Ectodermal cell (in vitro differentiated cells): ENCODE measurements around the gene AHI1.

Source experiments
- H3K27ac ChIP-seq: 2 replicates; pipeline ENCODE4 v1.7.0; 2013; ENCODE audit warnings: mild to moderate bottlenecking, low read depth, low read length; ENCODE audit not compliant: insufficient read depth, poor library complexity, severe bottlenecking
- H3K27me3 ChIP-seq: 2 replicates; pipeline ENCODE4 v1.7.0; 2013; ENCODE audit warnings: mild to moderate bottlenecking, low read length; ENCODE audit not compliant: insufficient read depth, control insufficient read depth, poor library complexity, severe bottlenecking
- H3K36me3 ChIP-seq: one replicate; pipeline ENCODE4 v1.7.0; 2013; ENCODE audit warnings: low read length; ENCODE audit not compliant: control insufficient read depth, insufficient read depth
- H3K4me1 ChIP-seq: one replicate; pipeline ENCODE4 v1.7.0; 2013; ENCODE audit warnings: low read length; ENCODE audit not compliant: control insufficient read depth, insufficient read depth
- H3K4me3 ChIP-seq: 2 replicates; pipeline ENCODE4 v1.7.0; 2013; ENCODE audit warnings: low read depth, low read length, control low read depth; ENCODE audit not compliant: insufficient read depth
- H3K9me3 ChIP-seq: 2 replicates; pipeline ENCODE4 v1.7.0; 2013; ENCODE audit warnings: mild to moderate bottlenecking, low read length, moderate library complexity; ENCODE audit not compliant: control insufficient read depth
- WGBS, 2 experiments: methylation state at CpG; one replicate each; pipeline ENCODE4 v1.1.7; 2013; ENCODE audit warnings: missing lambda C conversion rate in 2 of 2; 5-methylcytosine and 5-hydroxymethylcytosine counted together

The AHI1 gene

DNA sequence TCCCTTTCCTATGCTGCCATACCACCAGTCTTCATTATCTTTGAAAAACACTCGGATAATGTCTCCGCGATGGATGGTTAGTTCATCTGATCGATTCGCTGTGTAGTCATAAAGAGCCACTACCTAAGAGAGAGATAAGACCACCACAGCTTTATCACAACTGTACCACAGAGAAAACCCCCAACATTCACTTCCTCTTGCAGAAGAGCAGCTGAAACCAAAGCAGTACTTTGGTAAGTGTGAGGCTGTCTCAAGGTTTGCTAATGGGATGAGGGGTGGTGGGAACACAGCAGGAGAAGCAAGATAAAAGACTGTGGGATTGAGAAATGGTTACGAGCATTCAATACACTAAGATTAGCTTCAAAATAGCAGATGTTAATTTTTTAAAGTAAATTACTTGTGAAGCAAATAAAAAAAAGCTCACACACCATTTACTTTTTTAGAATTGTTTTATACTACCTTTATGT lies 174.3 kb downstream of the AHI1 start:
- 92 to 94% methylated on average over 5 of the region's 6 CpGs for whole genome bisulfite sequencing, 2 experiments
- H3K27ac ChIP-seq, result no peak overlapping the region
- H3K27me3 ChIP-seq, result no peaks in the 10 kb centered on the region
- no peaks in the 10 kb centered on the region for H3K36me3 ChIP-seq
- H3K4me3 ChIP-seq, result no peak overlapping the region
- no peaks in the 10 kb centered on the region for H3K4me1 ChIP-seq
- no peaks in the 10 kb centered on the region for H3K9me3 ChIP-seq

DNA sequence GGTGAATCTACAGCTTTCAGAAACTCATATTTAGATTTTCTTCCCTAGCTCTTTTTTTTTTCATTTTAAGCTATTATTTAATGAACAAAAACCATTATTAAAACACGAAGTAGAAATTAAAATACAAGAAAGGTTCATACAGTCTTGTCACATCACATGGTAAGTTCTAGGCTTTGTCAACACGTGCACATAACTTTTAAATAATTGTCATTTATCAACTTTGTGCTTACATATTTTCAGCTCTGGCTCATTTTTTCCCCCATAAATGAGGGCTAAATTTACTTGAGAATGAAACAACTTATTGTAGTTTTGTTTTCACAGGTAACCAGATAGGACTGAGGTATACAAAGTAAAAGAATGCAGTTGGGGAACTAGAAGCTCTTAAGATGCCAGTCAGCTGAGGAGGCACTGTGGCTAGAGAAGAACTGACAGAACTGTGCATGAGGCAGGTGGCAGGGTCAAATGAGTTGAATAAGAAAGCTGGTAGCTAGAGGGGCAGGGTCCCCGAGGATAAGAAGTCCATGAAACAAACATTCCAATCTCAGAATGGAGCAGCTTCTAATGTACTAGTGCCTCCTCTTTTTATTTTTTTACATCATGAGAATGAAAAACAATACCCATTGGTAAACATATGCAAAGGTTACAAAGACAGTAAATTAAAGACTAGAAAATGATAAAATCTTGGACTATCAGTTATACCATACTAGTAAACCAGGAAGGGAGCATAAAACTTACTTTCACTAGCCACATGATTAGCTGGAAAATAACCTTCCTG lies 174.9 kb downstream of the AHI1 start:
- H3K4me1 ChIP-seq, result no peaks in the 10 kb centered on the region
- H3K4me3 ChIP-seq, result no peak overlapping the region
- H3K27ac ChIP-seq, result no peak overlapping the region
- WGBS, 2 experiments, result 79 to 82% methylated on average over 3 of the region's 3 CpGs
- H3K27me3 ChIP-seq, result no peaks in the 10 kb centered on the region
- H3K9me3 ChIP-seq, result no peaks in the 10 kb centered on the region
- no peaks in the 10 kb centered on the region for H3K36me3 ChIP-seq

DNA sequence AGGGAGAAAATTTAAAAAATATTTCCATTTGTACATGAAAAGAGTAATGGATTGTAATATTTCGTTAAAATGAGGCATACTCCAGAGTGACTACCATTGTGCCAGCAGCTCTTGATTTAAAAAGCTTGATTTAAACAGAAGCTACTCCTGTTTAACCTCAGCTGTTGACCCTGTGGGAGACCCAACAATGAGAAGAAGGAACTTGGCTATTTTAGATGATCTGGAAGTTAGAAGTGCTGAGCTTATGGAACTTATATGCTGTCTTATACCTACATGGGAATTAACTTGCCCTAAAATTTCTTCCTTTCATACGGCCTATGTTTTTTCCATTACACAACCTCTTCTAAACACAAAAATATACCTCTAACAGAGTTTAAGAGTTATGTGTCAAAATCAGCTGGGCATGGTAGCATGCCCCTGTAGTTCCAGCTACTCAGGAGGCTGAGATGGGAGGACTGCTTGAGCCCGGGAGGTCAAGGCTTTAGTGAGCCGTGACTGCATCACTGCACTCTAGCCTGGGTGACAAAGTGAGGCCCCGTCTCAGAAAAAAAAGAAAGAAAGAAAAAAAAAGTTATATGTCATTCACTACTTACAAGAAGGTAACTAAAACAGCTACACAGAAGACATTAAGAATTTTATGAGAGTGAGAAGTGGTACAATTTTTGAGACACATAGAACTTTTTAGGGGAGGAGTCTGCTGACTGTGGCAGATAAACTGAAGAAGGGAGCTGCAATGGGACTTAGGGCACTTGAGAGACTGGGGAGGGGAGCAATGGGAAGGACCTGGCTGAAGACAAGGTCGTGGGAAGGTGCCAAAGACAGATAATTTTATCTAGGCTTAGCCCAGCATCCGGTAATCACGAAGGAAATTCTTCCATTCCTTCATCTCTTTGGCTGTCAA lies 176.6 kb downstream of the AHI1 start:
- 92 to 95% methylated on average over 7 of the region's 8 CpGs for WGBS, 2 experiments
- Histone ChIP-seq H3K27ac (no peak overlapping the region), H3K4me3 (no peak overlapping the region), H3K27me3 (no peaks in the 10 kb centered on the region), H3K9me3 (no peaks in the 10 kb centered on the region), H3K4me1 (no peaks in the 10 kb centered on the region), H3K36me3 (no peaks in the 10 kb centered on the region)

DNA sequence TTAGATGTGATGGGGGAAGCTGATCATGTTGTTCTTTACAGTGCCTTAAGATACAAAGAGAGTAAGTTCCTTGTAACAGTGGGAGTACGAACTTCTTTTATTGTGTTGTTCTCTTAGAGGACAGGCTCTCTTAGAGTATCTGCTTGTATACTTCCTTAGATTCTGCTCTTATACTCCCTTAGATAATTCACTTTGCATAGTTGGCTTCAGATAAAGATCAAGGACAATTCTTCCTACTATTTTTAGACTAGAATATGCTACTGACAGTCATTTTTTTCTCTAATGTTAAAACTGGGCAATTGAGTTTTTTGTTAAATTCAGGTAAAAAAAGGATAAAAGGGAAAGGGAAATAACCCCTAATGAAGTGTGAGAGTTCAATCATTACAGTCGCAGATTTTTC lies 177.7 kb downstream of the AHI1 start:
- 88 to 96% methylated on average over 2 of the region's 2 CpGs for WGBS, 2 experiments
- H3K4me1 ChIP-seq, result no peaks in the 10 kb centered on the region
- no peaks in the 10 kb centered on the region for H3K36me3 ChIP-seq
- H3K4me3 ChIP-seq, result no peak overlapping the region
- H3K27me3 ChIP-seq, result no peaks in the 10 kb centered on the region
- no peak overlapping the region for H3K27ac ChIP-seq
- H3K9me3 ChIP-seq, result no peaks in the 10 kb centered on the region

DNA sequence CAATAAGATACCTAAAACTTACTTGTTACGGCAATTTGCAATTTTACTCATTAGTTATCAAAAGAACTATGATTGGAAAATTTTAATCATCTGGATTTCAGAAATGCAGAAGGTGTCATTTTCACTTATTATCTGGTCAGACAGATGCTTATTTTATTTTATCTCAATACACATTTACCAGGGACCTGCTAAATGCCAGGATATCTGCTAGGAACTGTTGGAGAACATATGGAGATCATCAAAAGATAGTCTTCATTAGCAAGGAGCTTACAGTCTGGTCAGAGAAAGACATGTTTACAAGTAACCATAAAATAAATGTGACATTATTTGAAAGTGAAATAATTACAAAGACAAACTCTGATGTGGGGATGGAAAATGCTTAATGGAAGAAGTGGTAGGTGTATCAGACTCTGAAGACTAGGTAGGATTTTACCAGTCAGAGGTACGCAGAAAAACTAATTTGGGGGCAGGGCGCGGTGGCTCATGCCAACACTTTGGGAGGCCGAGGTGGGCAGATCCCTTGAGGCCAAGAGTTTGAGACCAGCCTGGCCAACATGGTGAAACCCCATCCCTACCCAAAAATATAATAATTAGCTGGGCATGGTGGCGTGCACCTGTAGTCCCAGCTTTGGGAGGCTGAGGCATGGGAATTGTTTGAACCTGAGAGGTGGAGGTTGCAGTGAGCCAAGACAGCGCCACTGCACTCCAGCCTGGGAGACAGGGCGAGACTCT lies 178.6 kb downstream of the AHI1 start:
- Histone ChIP-seq H3K27me3 (no peaks in the 10 kb centered on the region), H3K9me3 (no peaks in the 10 kb centered on the region), H3K4me3 (no peak overlapping the region), H3K36me3 (no peaks in the 10 kb centered on the region), H3K4me1 (no peaks in the 10 kb centered on the region), H3K27ac (no peak overlapping the region)
- WGBS, 2 experiments, result 93 to 94% methylated on average over 7 to 8 of the region's 8 CpGs

DNA sequence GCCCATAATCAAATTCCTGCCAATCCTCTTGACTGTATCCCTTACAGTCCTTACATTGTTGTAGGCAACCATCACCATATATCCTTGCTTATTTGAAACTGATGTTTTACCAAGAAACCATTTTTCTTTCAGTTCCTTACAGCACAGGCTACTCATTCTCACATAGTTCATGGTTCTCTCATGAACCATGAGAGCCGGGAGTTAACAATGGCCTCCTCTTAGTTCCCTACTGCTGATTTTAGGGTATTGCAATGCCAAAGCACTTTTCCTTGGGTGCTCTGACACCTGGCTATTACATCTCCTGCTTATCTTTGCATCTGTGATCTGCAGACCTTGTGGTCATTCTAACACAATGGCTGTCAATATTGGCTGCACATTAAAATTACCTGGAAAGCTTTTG lies 183.0 kb downstream of the AHI1 start:
- no peaks in the 10 kb centered on the region for H3K27me3 ChIP-seq
- no peak overlapping the region for H3K4me3 ChIP-seq
- WGBS, 2 experiments, result 90 to 94% methylated on average over 1 of the region's 1 CpG
- H3K27ac ChIP-seq, result no peak overlapping the region
- no peaks in the 10 kb centered on the region for H3K9me3 ChIP-seq
- H3K4me1 ChIP-seq, result no peaks in the 10 kb centered on the region
- no peaks in the 10 kb centered on the region for H3K36me3 ChIP-seq

DNA sequence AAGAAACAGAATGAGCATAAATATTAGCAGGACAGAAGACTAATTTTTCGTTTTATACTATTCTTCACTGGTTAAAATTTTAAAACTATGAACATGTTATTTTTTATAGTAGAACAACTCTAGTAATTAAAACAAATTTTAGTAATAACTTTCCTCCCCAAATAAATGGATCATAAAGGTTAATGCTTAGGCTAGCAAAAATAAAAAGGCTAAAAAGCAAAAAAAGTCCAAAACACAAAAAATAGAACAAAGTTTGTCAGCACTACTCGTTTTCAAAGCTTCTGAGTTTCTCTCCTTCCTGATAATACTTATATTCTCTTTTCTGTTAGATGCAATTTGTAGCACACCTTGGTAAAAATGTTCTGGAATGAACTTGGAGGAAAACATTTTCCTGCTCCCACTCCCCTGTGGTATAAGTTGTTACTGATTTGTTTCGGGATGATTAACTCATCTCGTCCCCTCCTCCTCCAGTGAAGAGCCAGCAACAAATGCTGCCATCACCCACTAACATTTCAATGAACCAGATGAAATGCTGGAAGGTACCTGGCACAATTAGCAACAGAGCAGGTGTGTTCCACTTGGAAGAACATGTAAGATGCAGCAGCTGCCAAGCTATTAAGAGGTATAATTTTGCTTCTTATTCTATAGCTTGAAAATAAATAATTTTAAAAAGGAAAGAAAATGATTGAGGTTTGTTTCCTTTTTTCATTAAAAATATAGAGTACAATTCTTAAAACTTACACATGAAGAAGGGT lies 185.9 kb downstream of the AHI1 start:
- Histone ChIP-seq H3K36me3 (no peaks in the 10 kb centered on the region), H3K4me1 (no peaks in the 10 kb centered on the region), H3K27me3 (no peaks in the 10 kb centered on the region), H3K27ac (no peak overlapping the region), H3K4me3 (no peak overlapping the region), H3K9me3 (no peaks in the 10 kb centered on the region)
- WGBS, 2 experiments, result 89 to 100% methylated on average over 1 to 3 of the region's 4 CpGs

DNA sequence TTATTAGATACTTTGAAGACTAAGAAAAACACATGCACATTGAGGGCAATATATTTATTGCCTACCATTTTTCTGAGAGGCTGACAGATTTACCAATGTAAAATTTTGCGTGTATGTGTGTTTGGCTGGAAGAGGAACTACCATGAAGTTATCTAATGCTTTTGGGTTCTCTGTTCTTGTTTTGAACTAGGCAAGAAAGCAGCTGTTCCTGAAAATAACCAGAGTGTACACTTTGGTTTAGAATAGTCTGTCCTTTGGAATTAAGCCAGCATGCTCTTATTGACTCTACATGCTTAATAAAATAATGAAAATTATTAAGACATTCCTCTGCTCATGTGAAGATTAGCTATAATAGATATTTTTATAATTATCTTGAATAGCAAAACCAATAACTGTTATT lies 187.2 kb downstream of the AHI1 start:
- Histone ChIP-seq H3K4me1 (no peaks in the 10 kb centered on the region), H3K27me3 (no peaks in the 10 kb centered on the region), H3K36me3 (no peaks in the 10 kb centered on the region), H3K9me3 (no peaks in the 10 kb centered on the region), H3K4me3 (no peak overlapping the region), H3K27ac (no peak overlapping the region)
- 96 to 100% methylated on average over 1 of the region's 1 CpG for WGBS, 2 experiments

DNA sequence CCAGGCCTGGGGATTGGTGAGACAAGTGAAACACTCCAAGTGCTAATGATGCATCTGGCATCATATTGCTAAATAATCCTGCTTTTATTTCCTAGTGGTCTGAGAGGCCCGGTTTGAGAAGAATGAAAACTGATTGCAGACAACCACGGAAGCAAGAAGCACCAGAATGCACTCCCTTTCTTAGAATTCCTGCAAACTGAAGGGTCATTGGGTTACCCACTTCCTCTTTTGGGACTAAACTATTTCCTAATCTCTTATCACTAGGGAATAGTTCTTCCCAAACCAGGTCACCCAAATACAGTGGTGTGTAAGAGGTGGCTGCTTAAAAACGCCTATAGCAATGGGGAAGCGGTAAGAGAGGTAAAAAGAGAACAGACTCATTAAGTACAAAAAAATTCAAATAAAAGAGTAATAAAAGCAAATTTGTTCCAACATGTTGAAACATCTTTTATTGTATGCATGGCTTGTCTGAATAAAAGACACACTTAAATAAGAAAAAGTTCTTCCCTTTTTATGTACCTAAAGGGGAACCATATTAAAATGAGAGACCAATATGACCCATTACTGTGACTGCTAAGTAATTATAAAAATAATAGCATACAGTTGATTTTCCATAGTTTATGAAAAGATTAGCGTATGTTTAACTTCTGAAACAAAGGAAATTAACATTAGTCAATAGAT lies 190.7 kb downstream of the AHI1 start:
- no peaks in the 10 kb centered on the region for H3K4me1 ChIP-seq
- no peaks in the 10 kb centered on the region for H3K9me3 ChIP-seq
- no peaks in the 10 kb centered on the region for H3K36me3 ChIP-seq
- H3K27me3 ChIP-seq, result no peaks in the 10 kb centered on the region
- H3K27ac ChIP-seq, result no peak overlapping the region
- H3K4me3 ChIP-seq, result no peak overlapping the region
- WGBS, 2 experiments, result 96 to 97% methylated on average over 2 to 4 of the region's 5 CpGs
